ENCODE results near the gene EGFR. TPM values are rescaled to one million over a fixed set of nuclear protein-coding genes. Genes with fewer than 3 reads are reported as not detected.

EGFR gene
- 99.8 and 136 TPM in 2 replicates for total RNA-seq

GRCh38 chr7:55018361-55019190 lies at the start of gene EGFR:
TSS of gene EGFR (plus strand) at chr7:55019017. CDS start at chr7:55019278, 261 bp downstream.

Measured in placental pericyte (primary cell).